A549 (cell line): ENCODE results near the gene PIP5K1B. TPM values are rescaled to one million over a fixed set of nuclear protein-coding genes. Genes with fewer than 3 reads are reported as not detected.

ENCODE experiments used
- ATAC-seq, 2 experiments: fragments of 200-7000 bp in 1 of 2; fragments of >200 bp in 1 of 2; cut with Nextera tagmentation in 1 of 2; cut with Tn5 transposase in 1 of 2; 3 replicates each; pipeline versions ENCODE4 v1.8.0 to v1.9.1; 2018 to 2020; ENCODE audit warnings: mild to moderate bottlenecking in 1 of 2, moderate library complexity in 1 of 2
- CTCF ChIA-PET: fragments of 300-600 bp; sonication (Branson Sonifier 250); formaldehyde crosslinking; extraction: SDS; loops from one replicate; lab custom pipeline; 2021; ENCODE audit warnings: antibody characterized with exemption, inconsistent platforms; lab: Yijun Ruan, JAX
- POLR2A ChIA-PET: fragments of 350-600 bp; formaldehyde crosslinking; extraction: SDS; loops from one replicate; lab custom pipeline; 2021; ENCODE audit warnings: antibody characterized with exemption, inconsistent platforms; lab: Yijun Ruan, JAX
- DNase-seq, 2 experiments: peaks; one replicate each; pipeline versions ENCODE4 v3.0.0 to v3.0.0-alpha.2; 2011 to 2016; ENCODE audit warnings: low read depth in 1 of 2, low spot score in 1 of 2
- FAIRE-seq: peaks from 2 replicates; lab custom pipeline; 2011; peaks lifted over from hg19 to GRCh38; lab: Jason Lieb, UNC
- H3K27ac ChIP-seq, 2 experiments: fragments of >200 bp; sonication (Bioruptor Twin); formaldehyde crosslinking; 3 replicates each; pipeline ENCODE4 v1.5.1; 2016 to 2017
- H3K4me1 ChIP-seq: fragments of >200 bp; sonication (Bioruptor Twin); formaldehyde crosslinking; 3 replicates; pipeline ENCODE4 v1.6.1; 2016
- H3K4me2 ChIP-seq: fragments of >200 bp; sonication (Bioruptor Twin); formaldehyde crosslinking; 3 replicates; pipeline ENCODE4 v1.6.1; 2016
- H3K4me3 ChIP-seq: fragments of >200 bp; sonication (Bioruptor Twin); formaldehyde crosslinking; 3 replicates; pipeline ENCODE4 v1.5.1; 2016
- H3K9me3 ChIP-seq: fragments of >200 bp; sonication (Bioruptor Twin); formaldehyde crosslinking; 3 replicates; pipeline ENCODE4 v1.6.1; 2016
- CHD2 ChIP-seq: fragments of 150-350 bp; IDR thresholded peaks from 2 replicates; pipeline ENCODE4 v1.6.1; 2014; ENCODE audit warnings: low read length; ENCODE audit not compliant: partially characterized antibody
- CTCF ChIP-seq: fragments of >200 bp; sonication (Bioruptor Twin); formaldehyde crosslinking; IDR thresholded peaks from 3 replicates; pipeline ENCODE4 v1.5.1; 2016
- MAX ChIP-seq: IDR thresholded peaks from 2 replicates; pipeline ENCODE4 v1.6.1; 2012
- MAZ ChIP-seq: fragments of 150-350 bp; IDR thresholded peaks from 2 replicates; pipeline ENCODE4 v1.6.1; 2014; ENCODE audit warnings: antibody characterized with exemption, low read depth, low read length, borderline replicate concordance
- NPAS2 ChIP-seq: fragments of 250-450 bp; sonication (Bioruptor Pico); IDR thresholded peaks from 2 replicates; pipeline ENCODE4 v1.8.0; 2022; ENCODE audit warnings: mild to moderate bottlenecking, moderate library complexity, borderline replicate concordance
- PBX3 ChIP-seq: IDR thresholded peaks from 2 replicates; pipeline ENCODE4 v1.6.1; 2012
- PHF8 ChIP-seq: fragments of 200-600 bp; sonication (generic); IDR thresholded peaks from 2 replicates; pipeline ENCODE4 v1.6.1; 2016; ENCODE audit warnings: low read depth, mild to moderate bottlenecking, antibody characterized with exemption, moderate library complexity, borderline replicate concordance
- POLR2AphosphoS2 ChIP-seq: conservative IDR thresholded peaks from 2 replicates; pipeline ENCODE4 v1.6.1; 2012; ENCODE audit warnings: low read length, improper control_type of control experiment, inconsistent platforms
- RCOR1 ChIP-seq: fragments of 150-350 bp; IDR thresholded peaks from 2 replicates; pipeline ENCODE4 v1.6.1; 2014; ENCODE audit warnings: antibody characterized with exemption, low read length, low read depth
- ZFP36 ChIP-seq: fragments of 450-650 bp; IDR thresholded peaks from 2 replicates; pipeline ENCODE4 v1.6.1; 2014; ENCODE audit warnings: borderline replicate concordance; ENCODE audit not compliant: partially characterized antibody
- WGBS: methylation state at CpG from one replicate; pipeline ENCODE4 v1.1.6; 2017; ENCODE audit errors: missing lambda C conversion rate; 5-methylcytosine and 5-hydroxymethylcytosine counted together
- polyA plus RNA-seq, 4 experiments: library from polyadenylated mRNA; depleted of rRNA in 3 of 4; stranded (reverse); fragments of >200 nt; fragmentation: RNase III in 1 of 4; extraction: RNeasy Plus Mini Kit Qiagen cat#74134 plus additional on column Dnase treatment in 1 of 4; gene quantifications; 2 replicates in 3 of 4; 3 replicates in 1 of 4; pipeline ENCODE4 v1.2.3, GENCODE V29; 2011 to 2017
- TF ChIP-seq, protein P1 (sequence below): IDR thresholded peaks from 2 replicates; pipeline ENCODE4 v1.6.1; 2012; ENCODE audit warnings: low read depth, borderline replicate concordance

PIP5K1B gene
- polyA plus RNA-seq, 2 of the 4 experiments (the other 2 are of a cell fraction): not detected

DNA sequence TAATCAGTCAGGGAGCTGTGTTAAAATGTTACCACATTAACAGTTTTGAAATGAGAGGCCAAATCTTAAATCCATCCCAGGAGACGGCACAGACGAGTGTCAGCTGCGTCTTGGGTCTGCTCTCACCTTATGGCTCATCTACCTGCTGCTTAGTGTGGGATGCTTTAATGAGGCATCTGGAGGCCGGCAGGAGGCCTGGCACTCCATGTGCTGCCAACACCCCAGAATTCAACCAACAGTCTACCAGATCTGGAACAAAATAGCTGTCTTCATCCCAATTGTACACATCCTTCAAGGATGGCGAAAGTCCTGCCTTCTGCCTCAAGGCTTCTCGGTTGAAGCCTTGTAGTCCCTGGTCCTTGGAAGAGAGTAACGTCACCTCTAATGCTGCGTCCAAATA is 296.9 kb downstream of the PIP5K1B start:
- ATAC-seq (no peak), DNase-seq (no peak)
- ChIA-PET POLR2A (no interaction called here), CTCF (interaction anchor here (1.0 to 3.3 kb wide), 3 partner anchors 17 to 418 kb away, joined by 3 to 13 read pairs (median 4); partner anchors contain the start of gene FXN)
- H3K4me2 ChIP-seq: no peak overlapping the region
- no peaks in the 10 kb centered on the region for H3K4me1 ChIP-seq
- WGBS: 47% methylated on average over 8 of the region's 8 CpGs
- no peaks in the 10 kb centered on the region for H3K9me3 ChIP-seq
- no peak overlapping the region for H3K4me3 ChIP-seq
- no peak for TF ChIP-seq PBX3
- TF ChIP-seq, protein P1, sequence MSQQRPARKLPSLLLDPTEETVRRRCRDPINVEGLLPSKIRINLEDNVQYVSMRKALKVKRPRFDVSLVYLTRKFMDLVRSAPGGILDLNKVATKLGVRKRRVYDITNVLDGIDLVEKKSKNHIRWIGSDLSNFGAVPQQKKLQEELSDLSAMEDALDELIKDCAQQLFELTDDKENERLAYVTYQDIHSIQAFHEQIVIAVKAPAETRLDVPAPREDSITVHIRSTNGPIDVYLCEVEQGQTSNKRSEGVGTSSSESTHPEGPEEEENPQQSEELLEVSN: no peak
- TF ChIP-seq, all 56 proteins: peak for 0
- no peak for FAIRE-seq
- H3K27ac ChIP-seq: no peak overlapping the region

GRCh38 chr9:69003051-69003450 is 298.0 kb downstream of the PIP5K1B start:
- Histone ChIP-seq H3K9me3 (no peaks in the 10 kb centered on the region), H3K4me2 (no peak overlapping the region), H3K4me1 (no peaks in the 10 kb centered on the region), H3K27ac (no peak overlapping the region), H3K4me3 (no peak overlapping the region)
- FAIRE-seq (no peak), DNase-seq (no peak), ATAC-seq (no peak)
- POLR2A ChIA-PET: no interaction called here
- no peak for TF ChIP-seq MAX
- TF ChIP-seq POLR2AphosphoS2: no peak
- WGBS: 39% methylated on average over 8 of the region's 8 CpGs
- CTCF ChIA-PET: interaction anchor here (1.0 to 3.3 kb wide), 4 partner anchors 16 to 426 kb away, joined by 3 to 13 read pairs (median 3); no protein-coding TSS in a partner anchor

DNA sequence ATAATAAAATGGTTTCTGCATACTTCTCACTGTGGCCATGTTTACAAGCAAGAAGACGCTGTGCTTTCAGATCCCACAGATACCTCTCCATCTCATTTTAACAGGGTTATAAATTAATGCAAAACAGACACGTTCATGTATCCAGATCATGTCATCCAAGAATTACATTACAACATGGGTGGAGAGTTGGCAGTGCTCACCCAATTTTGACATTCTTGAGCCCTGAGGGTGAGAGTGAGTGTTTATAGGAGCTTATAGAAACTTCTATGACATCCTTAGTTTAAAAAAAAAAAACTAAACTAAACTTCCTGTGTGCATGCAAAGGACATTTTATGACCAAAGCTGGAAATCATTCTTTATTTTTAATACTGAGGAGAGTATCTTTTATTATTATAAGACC is 299.8 kb downstream of the PIP5K1B start:
- no peak overlapping the region for H3K27ac ChIP-seq
- FAIRE-seq (no peak), ATAC-seq (no peak), DNase-seq (no peak)
- H3K4me1 ChIP-seq: no peaks in the 10 kb centered on the region
- no peaks in the 10 kb centered on the region for H3K9me3 ChIP-seq
- no peak overlapping the region for H3K4me3 ChIP-seq
- POLR2A ChIA-PET: no interaction called here
- TF ChIP-seq NPAS2 (CRISPR knock-in tag) (no peak), CTCF (no peak), MAX (no peak), PHF8 (no peak)
- 46% methylated on average over 2 of the region's 2 CpGs for WGBS
- H3K4me2 ChIP-seq: no peak overlapping the region
- CTCF ChIA-PET: interaction anchor here (3.3 kb wide), 1 partner anchor 421 kb away, joined by 13 read pairs; no protein-coding TSS in a partner anchor

DNA sequence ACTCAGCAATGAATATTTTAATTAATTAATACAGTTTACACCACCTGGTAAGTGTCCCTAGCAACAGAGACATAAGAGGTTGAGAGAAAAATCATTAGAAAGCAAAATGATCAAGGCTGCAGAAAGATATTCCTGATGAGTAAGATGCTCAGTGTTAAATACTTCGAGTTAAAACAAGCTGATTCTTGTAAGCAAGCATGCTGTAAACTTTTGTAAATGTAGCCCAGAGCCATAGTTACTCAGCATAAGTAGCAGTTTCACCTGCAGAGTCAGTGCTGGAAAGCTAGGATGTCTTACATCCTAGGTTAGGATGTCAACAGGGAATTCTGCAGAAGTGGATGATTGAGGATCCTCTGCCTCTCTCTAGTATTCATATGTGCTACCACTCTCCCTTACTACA is 304.7 kb downstream of the PIP5K1B start:
- Histone ChIP-seq H3K4me3 (no peak overlapping the region), H3K9me3 (no peaks in the 10 kb centered on the region), H3K4me1 (no peaks in the 10 kb centered on the region), H3K27ac (no peak overlapping the region), H3K4me2 (no peak overlapping the region)
- no peak for TF ChIP-seq RCOR1
- no peak for TF ChIP-seq CHD2
- TF ChIP-seq MAZ: no peak
- TF ChIP-seq ZFP36: no peak
- ATAC-seq (no peak), DNase-seq (no peak), FAIRE-seq (no peak)
- 0% methylated on average over 1 of the region's 1 CpG for WGBS
- ChIA-PET CTCF (interaction anchor here (0.6 to 1.8 kb wide), 2 partner anchors 10 to 19 kb away, joined by 3 to 7 read pairs; no protein-coding TSS in a partner anchor), POLR2A (no interaction called here)
